ENCODE data around the gene TLX1.

Gene TLX1

DNA sequence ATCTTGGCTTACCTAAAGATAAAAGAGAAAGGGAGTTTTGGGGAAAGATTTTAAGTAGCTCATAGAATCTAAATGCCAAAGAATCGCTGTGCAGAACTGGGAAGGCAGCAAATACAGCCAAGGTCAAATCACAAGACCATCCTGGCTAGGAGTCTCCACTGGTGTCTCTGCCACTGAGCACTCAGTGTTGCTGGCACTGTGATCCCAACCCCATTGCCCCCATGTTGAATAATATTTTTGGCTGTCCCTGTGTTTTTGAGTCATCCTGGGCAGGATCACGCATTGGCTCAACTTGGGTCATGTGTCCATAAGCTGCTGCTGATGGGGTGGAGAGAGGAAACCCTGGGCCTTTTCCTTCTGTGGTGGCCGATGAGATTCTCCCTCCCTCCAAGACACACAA lies 21.2 kb downstream of the TLX1 start:
- no peak for TF ChIP-seq CREB1 (IDR thresholded peaks at IDR 0.05; ENCODE audit: low read depth)
- TF ChIP-seq, protein P1, sequence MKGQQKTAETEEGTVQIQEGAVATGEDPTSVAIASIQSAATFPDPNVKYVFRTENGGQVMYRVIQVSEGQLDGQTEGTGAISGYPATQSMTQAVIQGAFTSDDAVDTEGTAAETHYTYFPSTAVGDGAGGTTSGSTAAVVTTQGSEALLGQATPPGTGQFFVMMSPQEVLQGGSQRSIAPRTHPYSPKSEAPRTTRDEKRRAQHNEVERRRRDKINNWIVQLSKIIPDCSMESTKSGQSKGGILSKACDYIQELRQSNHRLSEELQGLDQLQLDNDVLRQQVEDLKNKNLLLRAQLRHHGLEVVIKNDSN (IDR thresholded peaks at IDR 0.05), result peak; percentile 12; the same call in 1 of the 2 replicates
- no peak for TF ChIP-seq TAF1 (IDR thresholded peaks at IDR 0.05; ENCODE audit: low read depth)

DNA sequence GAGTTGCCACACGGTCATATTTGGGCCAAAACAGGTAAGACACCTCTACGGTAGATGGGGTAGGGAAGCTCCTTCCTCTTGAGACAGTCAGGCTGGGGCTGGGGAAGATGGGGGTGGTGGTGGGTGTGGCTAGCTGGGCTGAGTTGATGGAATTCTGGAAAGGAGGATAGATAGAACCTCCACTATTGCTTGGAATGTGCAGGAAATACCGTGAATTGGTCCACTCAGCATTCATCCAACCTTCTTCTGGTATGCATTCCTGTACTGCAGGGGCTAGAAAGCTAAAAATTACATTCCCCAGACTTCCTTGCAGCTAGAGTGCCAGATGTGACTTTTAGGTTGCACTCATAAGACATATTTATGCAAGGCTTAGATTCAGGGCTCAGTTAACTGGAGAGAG lies 24.8 kb downstream of the TLX1 start:
- TF ChIP-seq, protein P1 (IDR thresholded peaks at IDR 0.05), result no peak
- TF ChIP-seq TCF12 (IDR thresholded peaks at IDR 0.05; ENCODE audit: low read depth), result no peak
- TF ChIP-seq ZBTB7A (IDR thresholded peaks at IDR 0.05; ENCODE audit: low read depth), result no peak
- TF ChIP-seq, protein P2, sequence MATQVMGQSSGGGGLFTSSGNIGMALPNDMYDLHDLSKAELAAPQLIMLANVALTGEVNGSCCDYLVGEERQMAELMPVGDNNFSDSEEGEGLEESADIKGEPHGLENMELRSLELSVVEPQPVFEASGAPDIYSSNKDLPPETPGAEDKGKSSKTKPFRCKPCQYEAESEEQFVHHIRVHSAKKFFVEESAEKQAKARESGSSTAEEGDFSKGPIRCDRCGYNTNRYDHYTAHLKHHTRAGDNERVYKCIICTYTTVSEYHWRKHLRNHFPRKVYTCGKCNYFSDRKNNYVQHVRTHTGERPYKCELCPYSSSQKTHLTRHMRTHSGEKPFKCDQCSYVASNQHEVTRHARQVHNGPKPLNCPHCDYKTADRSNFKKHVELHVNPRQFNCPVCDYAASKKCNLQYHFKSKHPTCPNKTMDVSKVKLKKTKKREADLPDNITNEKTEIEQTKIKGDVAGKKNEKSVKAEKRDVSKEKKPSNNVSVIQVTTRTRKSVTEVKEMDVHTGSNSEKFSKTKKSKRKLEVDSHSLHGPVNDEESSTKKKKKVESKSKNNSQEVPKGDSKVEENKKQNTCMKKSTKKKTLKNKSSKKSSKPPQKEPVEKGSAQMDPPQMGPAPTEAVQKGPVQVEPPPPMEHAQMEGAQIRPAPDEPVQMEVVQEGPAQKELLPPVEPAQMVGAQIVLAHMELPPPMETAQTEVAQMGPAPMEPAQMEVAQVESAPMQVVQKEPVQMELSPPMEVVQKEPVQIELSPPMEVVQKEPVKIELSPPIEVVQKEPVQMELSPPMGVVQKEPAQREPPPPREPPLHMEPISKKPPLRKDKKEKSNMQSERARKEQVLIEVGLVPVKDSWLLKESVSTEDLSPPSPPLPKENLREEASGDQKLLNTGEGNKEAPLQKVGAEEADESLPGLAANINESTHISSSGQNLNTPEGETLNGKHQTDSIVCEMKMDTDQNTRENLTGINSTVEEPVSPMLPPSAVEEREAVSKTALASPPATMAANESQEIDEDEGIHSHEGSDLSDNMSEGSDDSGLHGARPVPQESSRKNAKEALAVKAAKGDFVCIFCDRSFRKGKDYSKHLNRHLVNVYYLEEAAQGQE (IDR thresholded peaks at IDR 0.05; ENCODE audit: low read depth), result no peak
- no peak for TF ChIP-seq CREB1 (IDR thresholded peaks at IDR 0.05; ENCODE audit: low read depth)
- no peak for TF ChIP-seq EGR1 (IDR thresholded peaks at IDR 0.05)
- TF ChIP-seq, protein P3, sequence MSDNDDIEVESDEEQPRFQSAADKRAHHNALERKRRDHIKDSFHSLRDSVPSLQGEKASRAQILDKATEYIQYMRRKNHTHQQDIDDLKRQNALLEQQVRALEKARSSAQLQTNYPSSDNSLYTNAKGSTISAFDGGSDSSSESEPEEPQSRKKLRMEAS (IDR thresholded peaks at IDR 0.05), result no peak
- TF ChIP-seq FOXM1 (IDR thresholded peaks at IDR 0.05; ENCODE audit: borderline replicate concordance, low read depth), result no peak
- TF ChIP-seq EP300 (IDR thresholded peaks at IDR 0.05; ENCODE audit: borderline replicate concordance), result no peak
- TF ChIP-seq TAF1 (IDR thresholded peaks at IDR 0.05; ENCODE audit: low read depth), result no peak
- TF ChIP-seq TEAD4 (IDR thresholded peaks at IDR 0.05), result no peak
- no peak for TF ChIP-seq CEBPB (IDR thresholded peaks at IDR 0.05)
- TF ChIP-seq RAD21 (IDR thresholded peaks at IDR 0.05; ENCODE audit: low read depth), result no peak

DNA sequence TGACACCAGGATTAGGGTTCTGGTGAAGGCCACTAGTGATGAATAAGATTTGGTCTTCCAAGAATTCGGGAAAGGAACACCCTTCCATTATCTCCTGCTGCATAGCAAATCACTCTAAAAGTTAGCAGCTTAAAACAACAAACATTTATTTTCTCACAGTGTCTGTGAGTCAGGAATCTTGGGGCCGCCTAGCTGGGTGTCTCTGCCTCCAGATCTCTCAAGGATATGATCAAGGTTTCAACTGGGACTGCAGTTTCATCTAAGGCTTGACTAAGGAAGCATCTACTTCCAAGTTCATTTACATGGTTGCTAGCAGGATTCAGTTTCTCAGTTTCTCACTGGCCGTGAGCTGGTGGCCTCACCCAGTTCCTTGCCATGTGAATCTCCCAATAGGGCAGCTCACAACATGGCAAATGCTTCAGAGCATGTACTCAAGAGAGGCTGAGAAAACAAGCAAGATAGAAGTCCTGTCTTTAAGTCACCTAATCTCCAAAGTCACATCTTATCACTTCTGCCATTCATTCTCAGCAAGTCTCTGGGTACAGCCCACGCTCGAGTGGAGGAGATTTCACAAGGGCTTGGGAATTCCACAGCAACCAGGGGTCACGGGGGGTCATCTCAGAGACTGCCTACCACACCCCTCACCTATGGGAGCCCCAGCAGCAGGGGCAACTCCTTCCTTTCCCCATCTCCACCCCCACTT lies 26.8 kb downstream of the TLX1 start:
- TF ChIP-seq YY1 (IDR thresholded peaks at IDR 0.05; ENCODE audit: low read depth), result no peak
- TF ChIP-seq EGR1 (IDR thresholded peaks at IDR 0.05), result no peak
- TF ChIP-seq TAF1 (IDR thresholded peaks at IDR 0.05; ENCODE audit: low read depth), result no peak
- TF ChIP-seq CREB1 (IDR thresholded peaks at IDR 0.05; ENCODE audit: low read depth), result no peak
- TF ChIP-seq, protein P3 (IDR thresholded peaks at IDR 0.05), result no peak
- no peak for TF ChIP-seq RAD21 (IDR thresholded peaks at IDR 0.05; ENCODE audit: low read depth)
- TF ChIP-seq, protein P1 (IDR thresholded peaks at IDR 0.05), result no peak
- TF ChIP-seq TEAD4 (IDR thresholded peaks at IDR 0.05), result no peak
- TF ChIP-seq CEBPB (IDR thresholded peaks at IDR 0.05), result no peak
- TF ChIP-seq FOXM1 (IDR thresholded peaks at IDR 0.05; ENCODE audit: borderline replicate concordance, low read depth), result no peak
- TF ChIP-seq NFIC (IDR thresholded peaks at IDR 0.05), result no peak
- no peak for TF ChIP-seq ZBTB7A (IDR thresholded peaks at IDR 0.05; ENCODE audit: low read depth)

DNA sequence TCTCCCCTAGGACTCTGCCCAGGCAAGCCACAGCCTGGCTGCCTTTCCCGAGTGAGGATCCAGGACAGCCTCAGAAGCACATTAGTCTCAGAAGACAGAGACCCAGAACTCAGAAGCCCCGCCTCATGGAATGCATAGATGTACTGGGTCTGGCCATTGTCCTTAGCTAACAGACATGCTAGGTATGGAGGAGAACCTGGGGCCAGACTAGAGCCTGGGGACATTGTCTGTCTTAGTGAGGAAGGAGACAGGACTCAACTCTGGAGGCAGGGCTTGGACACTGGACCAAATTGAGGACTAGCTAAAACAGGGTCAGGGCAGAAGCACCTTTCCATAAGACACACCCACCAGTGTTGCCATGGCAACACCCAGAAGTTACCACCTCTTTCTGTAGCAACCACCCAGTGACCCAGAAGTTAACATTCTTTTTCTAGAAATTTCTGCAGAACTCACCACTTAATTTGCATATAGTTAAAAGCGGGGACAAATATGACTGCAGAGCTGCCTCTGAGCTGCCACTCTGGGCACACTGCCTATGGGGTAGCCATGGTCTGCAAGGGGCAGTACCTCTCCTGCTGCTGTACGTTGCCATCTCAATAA lies 27.5 kb downstream of the TLX1 start:
- TF ChIP-seq CREB1 (IDR thresholded peaks at IDR 0.05; ENCODE audit: low read depth) (no peak), TCF12 (IDR thresholded peaks at IDR 0.05; ENCODE audit: low read depth) (no peak), RAD21 (IDR thresholded peaks at IDR 0.05; ENCODE audit: low read depth) (no peak), TAF1 (IDR thresholded peaks at IDR 0.05; ENCODE audit: low read depth) (no peak), NFIC (IDR thresholded peaks at IDR 0.05) (no peak)
- TF ChIP-seq, protein P3 (IDR thresholded peaks at IDR 0.05), result no peak

DNA sequence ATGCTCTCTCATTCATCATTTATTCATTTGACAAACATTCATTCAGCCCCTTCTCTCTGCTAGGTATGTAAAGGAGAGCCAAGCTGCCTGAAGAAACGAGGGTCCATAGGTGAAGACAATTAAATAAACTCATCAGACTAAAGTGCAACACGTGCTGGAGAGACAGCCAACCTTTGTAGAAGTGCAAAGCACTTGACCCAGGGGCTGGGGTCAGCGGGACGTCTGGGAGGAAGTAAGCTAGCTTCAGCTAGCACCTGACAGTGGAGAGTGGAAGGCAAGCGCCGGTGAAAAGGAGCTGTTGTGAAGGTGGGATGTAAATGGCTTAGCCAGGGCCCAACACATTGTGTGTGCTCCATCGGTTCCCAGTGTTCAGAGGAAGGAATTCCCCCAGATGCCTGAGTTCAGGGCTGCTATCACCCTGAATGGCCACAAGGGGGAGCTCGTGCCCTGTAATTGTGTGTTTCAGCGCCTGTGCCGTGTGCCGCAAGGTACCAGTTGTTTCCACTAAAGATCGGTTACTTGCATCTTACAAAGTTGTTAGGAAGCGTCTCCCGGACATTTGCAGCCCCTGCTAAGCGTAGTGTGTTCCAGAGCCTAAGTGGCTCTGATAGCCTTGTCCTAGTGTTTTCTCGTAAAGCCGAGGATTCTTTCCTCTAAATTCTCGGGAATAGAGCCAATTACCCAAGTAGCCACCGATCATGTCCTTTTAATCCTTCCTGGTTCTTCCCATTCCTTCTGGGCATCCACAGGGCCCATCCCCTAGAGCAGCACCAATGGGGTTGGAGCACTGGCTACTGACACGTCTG lies 30.6 kb downstream of the TLX1 start:
- TF ChIP-seq TEAD4 (IDR thresholded peaks at IDR 0.05), result 0 out of 2 replicates have a peak, but pooled peaks have one; percentile 28
- no peak for TF ChIP-seq CEBPB (IDR thresholded peaks at IDR 0.05)
- TF ChIP-seq RAD21 (IDR thresholded peaks at IDR 0.05; ENCODE audit: low read depth), result peak; percentile 94
- peak; percentile 30; the same call in 1 of the 2 replicates for TF ChIP-seq FOXM1 (IDR thresholded peaks at IDR 0.05; ENCODE audit: borderline replicate concordance, low read depth)

DNA sequence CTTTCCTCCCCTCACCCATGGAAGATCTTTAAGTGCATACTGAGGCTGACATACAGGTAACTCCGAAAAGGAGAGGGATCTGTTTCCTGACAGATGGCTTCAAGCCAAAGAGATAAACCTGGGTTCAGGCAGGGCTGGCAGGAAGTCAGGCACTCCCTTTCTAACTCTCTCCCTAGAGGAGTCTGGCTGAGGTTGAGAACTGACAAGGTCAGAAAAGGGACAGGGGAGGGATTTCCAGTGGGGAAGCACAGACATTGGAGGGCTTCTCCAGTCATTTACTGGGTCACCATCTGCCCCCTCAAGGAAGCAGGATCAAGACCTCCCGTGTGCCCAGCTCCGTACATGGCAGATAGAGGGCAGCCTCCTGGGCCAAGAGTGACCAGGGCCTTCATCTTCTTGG lies 31.6 kb downstream of the TLX1 start:
- TF ChIP-seq CEBPB (IDR thresholded peaks at IDR 0.05) (no peak), YY1 (IDR thresholded peaks at IDR 0.05; ENCODE audit: low read depth) (no peak), EP300 (IDR thresholded peaks at IDR 0.05; ENCODE audit: borderline replicate concordance) (no peak), NFIC (IDR thresholded peaks at IDR 0.05) (no peak), FOXM1 (IDR thresholded peaks at IDR 0.05; ENCODE audit: borderline replicate concordance, low read depth) (no peak), TEAD4 (IDR thresholded peaks at IDR 0.05) (no peak), TCF12 (IDR thresholded peaks at IDR 0.05; ENCODE audit: low read depth) (no peak), EGR1 (IDR thresholded peaks at IDR 0.05) (no peak), ZBTB7A (IDR thresholded peaks at IDR 0.05; ENCODE audit: low read depth) (no peak), RAD21 (IDR thresholded peaks at IDR 0.05; ENCODE audit: low read depth) (no peak), CREB1 (IDR thresholded peaks at IDR 0.05; ENCODE audit: low read depth) (no peak)
- TF ChIP-seq, protein P2 (IDR thresholded peaks at IDR 0.05; ENCODE audit: low read depth), result no peak
- TF ChIP-seq, protein P3 (IDR thresholded peaks at IDR 0.05), result no peak
- TF ChIP-seq, protein P1 (IDR thresholded peaks at IDR 0.05), result no peak

Data from Ishikawa (cell line).